RKO (cell line): ENCODE results near the gene LIMS1.
"Not testable (repeated sequence)": the region's sequence is repeated elsewhere in the genome, so short reads cannot be mapped to it uniquely, and the experiment has no call there.

Experiments used
- DNase-seq: peaks from one replicate; pipeline ENCODE4 v3.0.0-alpha.2; 2016; ENCODE audit warnings: low spot score

LIMS1 gene

GRCh38 chr2:108665975-108666374, 131.7 kb downstream of the LIMS1 start:
- not testable (repeated sequence) for DNase-seq

- not testable (repeated sequence) for DNase-seq
These were observed 132.9 kb downstream of the LIMS1 start for GRCh38 chr2:108667140-108667539.

GRCh38 chr2:108670282-108670681, 136.0 kb downstream of the LIMS1 start:
- DNase-seq, result not testable (repeated sequence)

DNA sequence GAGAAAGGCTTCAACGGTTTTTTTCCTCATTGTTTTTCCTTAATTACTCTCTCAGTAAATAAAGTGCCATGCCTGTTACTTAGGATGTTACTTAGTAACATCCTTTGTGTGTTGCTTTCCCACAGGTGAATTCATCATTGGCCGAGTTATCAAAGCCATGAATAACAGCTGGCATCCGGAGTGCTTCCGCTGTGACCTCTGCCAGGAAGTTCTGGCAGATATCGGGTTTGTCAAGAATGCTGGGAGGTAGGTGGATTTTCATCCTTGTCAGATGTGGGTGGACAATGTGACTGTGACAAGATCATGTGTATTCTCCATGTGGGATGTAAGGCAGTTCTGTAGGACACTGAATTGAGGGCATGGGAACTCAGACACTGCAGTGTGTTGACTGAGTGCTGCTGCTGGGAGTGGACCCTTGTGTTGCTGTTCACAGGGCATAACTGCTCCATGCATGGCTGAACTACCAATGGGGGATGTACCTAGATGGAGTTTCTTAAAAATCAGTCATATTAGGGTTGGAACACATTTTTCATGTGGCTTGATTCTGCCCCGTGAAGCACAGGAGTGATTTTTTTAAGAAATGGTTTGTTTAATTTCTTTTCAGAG, 138.0 kb downstream of the LIMS1 start:
- not testable (repeated sequence) for DNase-seq

- DNase-seq, result not testable (repeated sequence)
These were observed 142.3 kb downstream of the LIMS1 start for GRCh38 chr2:108676522-108676921.

GRCh38 chr2:108677239-108677744, 143.0 kb downstream of the LIMS1 start:
- DNase-seq, result not testable (repeated sequence)

- not testable (repeated sequence) for DNase-seq
These were observed 144.0 kb downstream of the LIMS1 start for GRCh38 chr2:108678198-108678651.

GRCh38 chr2:108680805-108681204, 146.5 kb downstream of the LIMS1 start:
- DNase-seq, result not testable (repeated sequence)

DNA sequence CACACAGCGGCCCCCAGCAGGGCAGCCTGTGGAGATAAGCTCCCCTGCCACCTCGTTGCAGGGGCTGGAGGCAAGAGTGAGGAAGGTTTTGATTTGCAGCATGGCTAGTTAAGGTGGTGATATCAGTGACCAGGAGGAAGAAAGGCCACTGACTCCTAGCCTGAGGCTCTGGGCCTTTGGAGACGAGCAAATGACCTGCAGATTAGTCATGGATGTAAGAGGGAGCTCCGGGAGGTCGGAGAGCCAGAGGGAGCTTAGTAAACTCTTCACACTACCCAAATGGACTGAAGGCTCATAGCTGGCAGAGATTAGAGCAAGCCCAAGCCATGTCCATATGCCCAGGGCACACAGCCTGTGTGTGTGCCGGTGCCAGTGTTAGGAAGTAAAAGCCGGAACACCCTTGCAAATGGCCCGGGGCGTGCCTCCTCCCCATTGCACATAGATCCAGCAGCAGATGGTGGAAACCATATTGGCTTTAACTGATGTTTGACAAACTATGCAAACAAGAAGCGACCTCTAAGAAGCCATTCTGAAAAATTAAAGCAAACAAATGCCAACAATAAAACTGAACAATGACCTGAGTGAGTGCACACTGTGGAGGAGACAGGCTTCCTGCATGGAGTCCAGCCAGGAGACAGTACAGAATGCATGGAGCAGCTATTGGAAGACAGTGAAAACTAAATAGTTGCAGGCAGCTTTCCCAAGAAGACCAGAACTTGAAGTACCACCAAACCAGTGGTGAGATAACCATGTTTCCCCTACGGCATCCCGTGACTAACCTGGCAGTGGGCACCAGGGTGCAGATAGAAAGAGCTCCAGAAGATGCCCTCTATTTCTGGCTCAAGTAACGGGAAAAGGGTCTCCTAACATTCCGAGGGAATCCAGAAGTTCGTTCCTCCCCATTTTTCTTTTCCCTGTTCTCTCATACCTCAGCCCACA, 154.8 kb downstream of the LIMS1 start:
- not testable (repeated sequence) for DNase-seq

DNA sequence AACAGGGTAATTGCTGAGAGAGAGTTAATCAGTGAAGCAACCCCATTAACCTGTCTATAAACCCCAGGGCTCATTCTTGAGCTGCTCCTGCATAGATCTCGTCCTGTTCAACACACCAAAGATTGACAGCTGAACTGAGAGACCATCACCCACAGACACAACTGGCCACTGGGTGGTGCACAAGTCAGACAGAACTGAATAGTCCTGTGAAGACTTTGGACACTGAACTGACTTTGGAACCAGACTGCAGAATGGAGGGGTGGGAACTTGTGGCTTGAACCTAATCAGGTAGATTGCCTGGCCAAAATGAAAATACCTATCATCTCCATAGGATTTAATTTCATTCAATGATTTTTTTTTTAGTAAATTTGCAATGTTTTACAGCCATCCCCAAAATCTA, 155.7 kb downstream of the LIMS1 start:
- not testable (repeated sequence) for DNase-seq

GRCh38 chr2:108691447-108691846, 157.2 kb downstream of the LIMS1 start:
- DNase-seq, result no peak

DNA sequence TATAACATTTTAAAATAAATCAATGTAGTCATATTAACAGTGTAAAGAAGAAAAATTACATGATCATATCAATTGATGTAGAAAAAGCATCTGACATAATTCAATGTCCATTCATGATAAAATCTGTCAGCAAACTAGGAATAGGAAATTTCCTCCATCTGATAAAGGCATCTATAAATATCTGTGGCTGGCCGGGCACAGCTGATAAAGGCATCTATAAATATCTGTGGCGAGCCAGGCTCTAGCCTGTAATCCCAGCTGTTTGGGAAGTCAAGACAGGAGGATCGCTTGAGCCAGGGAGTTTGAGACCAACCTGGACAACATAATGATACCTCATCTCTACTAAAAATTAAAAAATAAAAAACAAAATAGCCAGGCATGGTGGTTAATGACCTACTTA, 166.9 kb downstream of the LIMS1 start:
- DNase-seq, result no peak

DNA sequence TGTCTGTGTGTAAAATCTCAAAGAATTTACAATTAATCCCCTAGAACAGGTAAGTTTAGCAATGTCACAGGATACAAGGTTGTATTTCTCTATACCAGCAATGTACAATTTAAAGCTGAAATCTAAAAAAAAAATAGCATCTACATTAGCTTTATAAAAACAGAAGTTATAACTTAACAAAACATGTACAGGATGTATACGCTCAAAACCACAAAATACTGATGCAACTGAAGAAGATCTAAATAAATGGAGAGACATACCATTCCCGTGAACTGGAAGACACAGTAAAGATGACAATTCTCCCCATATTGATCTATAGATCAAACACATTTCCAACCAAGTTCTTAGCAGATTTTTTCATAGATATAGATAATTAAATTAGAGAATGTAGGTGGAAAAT, 167.5 kb downstream of the LIMS1 start:
- DNase-seq, result no peak

DNA sequence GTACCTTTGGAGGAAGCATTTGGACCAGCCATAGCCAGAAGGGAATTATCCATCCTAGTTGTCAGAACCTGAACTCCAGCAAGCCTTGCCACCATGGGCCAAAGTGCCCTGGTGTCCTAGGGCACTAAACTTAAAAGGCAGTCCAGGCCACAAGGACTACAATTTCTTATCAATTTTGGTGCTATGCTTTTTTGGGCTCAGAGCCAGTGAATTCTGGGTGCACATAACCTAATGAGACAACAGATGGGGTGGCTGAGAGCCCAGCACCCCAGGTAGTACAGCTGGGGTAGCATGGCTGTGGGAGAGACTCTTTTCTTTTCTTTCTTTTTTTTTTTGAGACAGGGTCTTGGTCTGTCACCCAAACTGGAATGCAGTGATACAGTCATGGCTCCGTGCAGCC, 170.6 kb downstream of the LIMS1 start:
- no peak for DNase-seq

DNA sequence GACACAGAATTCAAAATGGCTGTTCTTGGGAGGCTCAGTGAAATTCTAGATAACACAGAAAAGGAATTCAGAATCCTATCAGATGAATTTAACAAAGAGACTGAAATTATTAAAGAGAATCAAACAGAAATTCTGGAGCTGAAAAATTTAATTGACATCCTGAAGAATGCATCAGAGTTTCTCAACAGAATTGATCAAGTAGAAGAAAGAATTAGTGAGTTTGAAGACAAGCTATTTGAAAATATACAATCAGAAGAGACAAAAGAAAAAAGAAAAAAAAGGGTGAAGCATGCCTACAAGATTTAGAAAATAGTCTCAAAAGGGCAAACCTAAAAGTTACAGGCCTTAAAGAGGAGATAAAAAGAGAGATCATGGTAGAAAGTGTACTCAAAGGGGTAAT, 173.0 kb downstream of the LIMS1 start:
- DNase-seq, result no peak

DNA sequence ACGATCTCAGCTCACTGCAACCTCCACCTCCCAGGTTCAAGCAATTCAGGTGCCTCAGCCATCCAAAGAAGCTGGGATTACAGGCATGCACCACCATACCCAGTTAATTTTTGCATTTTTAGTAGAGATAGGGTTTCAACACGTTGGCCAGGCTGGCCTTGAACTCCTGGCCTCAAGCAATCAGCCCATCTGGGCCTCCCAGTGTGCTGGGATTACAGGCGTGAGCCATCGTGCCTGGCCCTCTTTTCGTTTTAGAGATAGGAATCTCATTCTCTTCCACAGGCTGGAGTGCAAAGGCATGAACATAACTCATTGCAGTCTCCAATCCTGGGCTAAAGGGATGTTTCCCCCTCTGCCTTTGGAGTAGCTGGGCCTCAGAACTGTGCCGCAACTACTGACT, 182.7 kb downstream of the LIMS1 start:
- not testable (repeated sequence) for DNase-seq

- peak; percentile 98 for DNase-seq
These were observed 185.1 kb downstream of the LIMS1 start, which contains the start of gene RANBP2 for GRCh38 chr2:108719149-108720044. Gene RANBP2 (plus strand): TSS chr2:108719482. CDS start chr2:108719607, 125 bp downstream.

- not testable (repeated sequence) for DNase-seq
These were observed 191.8 kb downstream of the LIMS1 start for GRCh38 chr2:108726048-108726447.

- DNase-seq, result not testable (repeated sequence)
These were observed 200.4 kb downstream of the LIMS1 start for GRCh38 chr2:108734656-108735055.
